Colon (tissue), 2 donors: ENCODE measurements around the gene RNF141.

Experiments
- FAIRE-seq: peaks from 2 replicates; lab custom pipeline; 2012; peaks lifted over from hg19 to GRCh38; lab: Jason Lieb, UNC
- donor health status: control.
- donor health status: control.

Gene RNF141, protein sequence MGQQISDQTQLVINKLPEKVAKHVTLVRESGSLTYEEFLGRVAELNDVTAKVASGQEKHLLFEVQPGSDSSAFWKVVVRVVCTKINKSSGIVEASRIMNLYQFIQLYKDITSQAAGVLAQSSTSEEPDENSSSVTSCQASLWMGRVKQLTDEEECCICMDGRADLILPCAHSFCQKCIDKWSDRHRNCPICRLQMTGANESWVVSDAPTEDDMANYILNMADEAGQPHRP

DNA sequence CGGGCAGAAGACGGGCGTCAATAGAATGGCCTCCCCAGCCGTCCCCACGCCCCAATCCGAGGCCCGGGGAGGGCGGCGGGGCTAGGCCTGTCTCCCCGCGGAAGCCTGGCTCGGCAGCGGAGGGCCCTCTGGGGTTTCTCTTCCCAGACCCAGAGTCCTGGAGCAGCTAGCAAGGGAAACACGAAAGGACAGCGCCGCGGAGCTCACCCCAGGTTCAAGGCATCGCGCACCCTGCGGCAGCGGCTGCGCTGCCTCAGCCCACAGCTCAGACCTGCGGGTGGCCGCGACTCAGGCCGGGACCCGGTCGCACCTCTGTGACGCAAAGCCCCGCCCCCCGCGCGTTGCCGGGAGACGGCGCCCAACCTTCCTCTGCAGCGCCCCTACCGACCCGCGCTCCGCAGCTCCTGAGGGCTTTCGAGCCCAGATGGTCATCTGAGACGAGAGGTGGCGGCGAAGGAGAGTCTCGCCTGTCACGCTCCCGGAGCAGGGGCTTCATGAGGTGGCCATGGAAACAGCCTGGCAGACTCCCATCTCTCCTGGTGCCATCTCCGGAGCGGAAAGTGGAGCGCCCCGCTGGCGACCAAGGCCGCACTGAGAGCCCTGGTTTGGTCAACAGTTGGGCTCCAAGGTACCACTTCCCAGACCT, at the start of gene RNF141:
RNF141 (minus strand) TSS at position 273 of the 646 bp plus-strand sequence. CDS start 7,029 bp downstream, outside the sequence.
- no peak for FAIRE-seq

DNA sequence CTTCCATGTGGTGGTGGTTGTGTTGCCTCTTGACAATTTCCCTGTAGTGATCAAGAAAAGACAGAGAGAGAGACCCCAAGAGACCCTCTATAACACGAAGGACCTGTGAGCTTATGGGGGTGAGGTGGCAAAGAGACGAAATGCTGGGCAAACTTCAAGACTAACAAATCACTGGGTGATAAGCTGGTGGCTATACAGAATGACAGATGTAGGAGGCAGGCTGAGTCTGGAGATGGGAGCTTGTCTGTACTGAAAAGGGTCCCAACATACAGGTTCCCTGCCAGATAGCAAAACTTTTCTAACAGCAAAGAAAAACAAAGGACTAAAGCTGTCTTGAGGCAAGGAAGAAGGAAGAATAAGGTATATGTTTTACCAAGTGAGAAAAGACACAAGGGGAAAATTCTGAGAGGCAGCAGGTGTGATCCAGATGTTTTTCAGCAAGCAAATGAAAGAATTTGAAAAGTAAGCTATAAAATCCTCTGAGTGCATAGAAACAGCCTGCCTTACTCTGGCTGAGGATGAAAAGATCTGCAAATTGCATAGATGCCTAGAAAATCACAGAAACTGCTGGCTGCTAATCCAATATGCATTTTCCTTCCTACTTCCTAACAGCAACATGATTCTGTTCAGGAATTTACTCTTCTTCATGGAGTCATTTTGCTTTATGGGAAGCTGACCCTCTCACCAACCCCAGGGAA, 49.4 kb upstream of the RNF141 start:
- FAIRE-seq: no peak

DNA sequence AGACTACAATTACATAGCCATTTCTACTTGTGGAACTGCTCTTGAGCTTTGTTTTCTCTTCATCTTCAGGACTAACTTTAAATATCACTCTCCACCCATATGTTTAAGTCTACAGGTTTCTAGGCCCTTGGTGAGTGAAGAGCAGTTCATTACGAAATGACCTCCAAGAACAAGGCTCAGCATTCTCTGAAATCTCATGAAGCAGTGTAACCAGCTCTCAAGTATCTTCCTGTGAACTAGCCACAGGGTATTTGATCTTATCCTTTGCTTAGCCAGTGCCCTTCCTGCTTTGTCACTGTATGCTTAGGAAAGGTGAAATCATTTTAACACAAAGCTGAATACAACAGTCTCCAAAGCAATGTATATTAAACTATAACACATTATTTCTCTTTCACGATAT, 47.9 kb upstream of the RNF141 start:
- no peak for FAIRE-seq

DNA sequence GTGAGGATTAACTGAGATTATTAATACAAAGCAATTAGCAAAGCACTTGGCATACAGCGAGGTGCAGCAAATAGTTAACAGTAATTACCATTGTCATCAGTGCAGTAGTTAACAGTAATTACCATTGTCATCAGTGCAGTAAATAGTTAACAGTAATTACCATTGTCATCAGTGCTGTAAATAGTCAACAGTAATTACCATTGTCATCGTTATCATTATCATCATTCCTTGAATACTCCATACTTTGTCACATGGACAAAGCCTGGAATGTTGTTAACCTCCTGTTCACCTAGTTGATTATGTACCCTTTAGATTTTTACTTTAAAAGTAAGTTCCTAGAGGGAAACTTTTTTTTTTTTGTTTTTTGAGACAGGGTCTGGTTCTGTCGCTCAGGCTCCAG, 47.0 kb upstream of the RNF141 start:
- no peak for FAIRE-seq

DNA sequence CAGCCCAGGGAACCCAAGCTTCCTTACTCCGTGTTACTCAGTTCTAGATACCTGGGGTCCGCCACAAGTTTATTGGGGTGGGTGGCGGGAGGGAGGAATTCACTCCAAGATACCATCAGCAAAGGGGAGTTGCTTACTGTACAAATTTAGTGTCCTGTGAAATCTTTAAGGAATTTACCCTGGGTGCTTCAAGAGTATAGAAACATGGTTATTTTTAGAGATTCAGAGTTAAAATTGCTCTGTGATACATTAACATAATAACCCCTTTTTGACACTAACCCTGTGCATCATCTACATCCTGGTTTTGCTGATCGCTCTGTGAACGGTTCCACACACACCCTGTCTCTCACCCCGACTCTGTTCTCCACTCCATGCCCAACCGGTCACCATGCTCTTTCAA, 46.4 kb upstream of the RNF141 start:
- FAIRE-seq: no peak

DNA sequence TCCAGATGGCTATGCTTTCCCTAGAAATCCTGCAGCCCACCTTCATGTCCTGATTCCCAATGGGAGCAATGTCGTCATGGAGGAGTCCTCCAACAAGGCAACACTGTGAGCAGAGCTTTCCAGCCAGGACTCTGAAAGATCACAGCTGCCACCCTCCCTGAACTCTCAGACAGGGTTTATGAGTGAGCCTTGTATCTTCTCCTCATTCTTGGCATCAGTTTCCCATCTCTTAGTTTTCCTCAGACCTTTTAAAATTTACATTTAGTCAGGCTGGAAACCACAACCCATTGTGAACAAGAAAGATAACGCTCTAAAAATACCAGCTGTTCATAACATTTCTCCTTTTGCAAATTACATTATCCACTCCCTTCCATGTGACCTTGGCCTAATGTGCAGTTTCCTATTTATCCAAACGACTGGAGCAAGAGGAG, 43.1 kb upstream of the RNF141 start:
- FAIRE-seq: no peak

DNA sequence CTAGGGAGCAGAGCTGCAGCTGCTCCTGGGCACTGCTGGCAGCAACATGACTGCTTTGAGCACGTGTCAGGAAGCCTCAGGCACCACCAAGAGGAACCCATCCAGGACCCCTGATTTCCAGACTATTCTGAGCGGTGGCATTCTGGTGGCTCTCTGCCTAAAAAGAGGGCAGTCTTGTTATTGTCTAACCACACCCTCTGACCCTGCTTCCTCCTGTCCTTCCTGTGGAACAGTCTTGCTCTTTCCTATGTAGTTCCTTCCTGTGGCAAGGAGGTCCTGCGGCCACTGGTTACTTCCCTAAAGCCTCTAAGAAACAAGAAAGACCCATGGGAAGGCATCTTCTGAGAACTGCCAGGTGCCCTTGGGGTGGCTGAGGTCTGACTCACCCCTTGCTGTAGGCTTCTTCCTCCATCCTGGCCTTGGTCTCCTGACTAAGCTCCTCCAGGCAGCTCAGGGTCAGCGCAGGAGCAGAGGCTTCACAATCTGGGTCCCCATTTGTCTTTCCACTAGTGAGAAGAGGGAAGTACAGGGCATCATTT, 40.6 kb upstream of the RNF141 start:
- no peak for FAIRE-seq

DNA sequence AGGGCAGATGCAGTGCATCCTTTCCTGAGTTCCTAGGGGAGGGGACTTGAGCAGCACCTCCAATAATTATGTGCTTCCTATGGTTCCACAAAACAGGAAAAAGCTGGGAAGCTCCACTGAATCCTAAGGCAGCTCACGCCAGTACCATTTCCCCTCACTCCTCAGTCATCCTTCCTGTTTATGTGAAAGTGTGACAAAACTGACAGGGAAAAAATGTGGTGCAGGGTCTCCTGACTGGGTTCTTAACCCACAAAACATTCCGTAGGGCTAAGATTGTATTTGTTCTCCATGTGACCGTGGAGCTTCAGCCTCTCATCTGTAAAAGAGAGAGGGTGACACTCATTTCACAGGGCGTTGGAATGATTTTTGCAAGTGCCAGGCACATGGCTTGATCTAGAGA, 39.6 kb upstream of the RNF141 start:
- FAIRE-seq: no peak

DNA sequence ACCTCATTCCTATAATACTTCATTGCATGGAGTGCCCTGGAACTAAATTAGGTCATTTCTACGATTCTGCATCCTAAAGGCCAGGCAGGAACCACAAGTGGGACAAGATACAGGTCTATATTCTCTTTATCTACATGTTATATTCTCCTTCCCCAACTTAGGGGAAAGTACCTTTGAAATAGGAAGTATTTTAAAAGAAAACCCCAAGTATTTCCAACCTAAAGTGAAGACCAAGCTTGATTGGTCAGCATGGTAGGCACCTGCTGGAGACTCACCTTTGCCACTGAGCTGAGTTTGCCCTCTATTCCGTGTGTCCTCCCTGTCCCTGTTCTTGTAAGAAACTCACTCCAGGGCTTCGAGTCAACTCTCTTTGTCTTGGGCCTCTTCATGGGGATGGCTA, 38.7 kb upstream of the RNF141 start:
- FAIRE-seq: no peak

DNA sequence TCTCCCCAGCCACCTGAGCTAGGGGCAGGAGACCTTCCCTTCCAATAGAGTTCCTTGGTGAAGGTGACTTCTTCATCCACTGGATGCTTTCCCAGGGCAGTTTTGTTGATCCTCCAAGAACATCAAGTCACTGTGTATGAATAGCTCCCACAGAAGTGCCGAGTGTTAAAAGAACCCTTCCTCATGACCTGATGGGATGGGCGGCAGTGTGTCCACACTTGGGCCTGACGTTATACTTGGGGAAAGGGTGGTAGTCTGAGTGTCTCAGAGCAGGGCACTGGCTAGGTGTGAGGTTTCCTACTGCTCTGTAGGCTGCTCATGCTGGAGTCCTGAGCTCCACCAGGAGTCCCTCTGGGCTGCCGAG, 35.0 kb upstream of the RNF141 start:
- FAIRE-seq: no peak

DNA sequence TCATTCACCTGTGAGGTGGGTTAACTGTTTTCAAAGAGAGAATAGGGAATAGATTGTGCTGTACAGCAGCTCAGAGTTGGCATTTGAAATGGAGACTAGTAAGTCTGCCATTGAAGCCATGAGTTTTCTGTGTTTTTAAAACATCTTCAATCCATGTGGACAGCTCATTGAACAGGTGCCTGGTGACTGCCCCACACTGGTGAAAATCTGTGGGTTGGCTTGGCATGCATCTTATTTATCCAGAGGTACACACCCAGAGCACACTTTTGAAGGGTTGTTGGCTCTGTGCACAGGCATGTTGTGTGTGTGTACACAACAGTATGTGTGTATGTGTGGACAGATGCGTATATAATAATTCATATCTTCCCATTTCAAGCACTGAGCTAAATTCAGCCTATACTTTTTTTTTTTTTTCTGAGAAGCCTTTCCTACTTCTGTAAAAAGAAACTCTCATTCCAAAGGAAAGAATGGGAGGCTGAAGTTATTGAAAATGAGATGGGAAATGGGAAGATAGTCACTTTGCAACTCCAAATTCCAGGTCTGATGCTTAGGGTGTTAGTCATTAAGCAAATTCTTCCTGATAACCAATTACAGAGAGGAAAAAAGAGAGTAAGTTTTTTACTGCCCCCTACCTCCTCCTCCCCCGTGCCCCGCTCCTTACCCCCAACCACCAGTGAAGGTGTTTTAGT, 34.5 kb upstream of the RNF141 start:
- no peak for FAIRE-seq

DNA sequence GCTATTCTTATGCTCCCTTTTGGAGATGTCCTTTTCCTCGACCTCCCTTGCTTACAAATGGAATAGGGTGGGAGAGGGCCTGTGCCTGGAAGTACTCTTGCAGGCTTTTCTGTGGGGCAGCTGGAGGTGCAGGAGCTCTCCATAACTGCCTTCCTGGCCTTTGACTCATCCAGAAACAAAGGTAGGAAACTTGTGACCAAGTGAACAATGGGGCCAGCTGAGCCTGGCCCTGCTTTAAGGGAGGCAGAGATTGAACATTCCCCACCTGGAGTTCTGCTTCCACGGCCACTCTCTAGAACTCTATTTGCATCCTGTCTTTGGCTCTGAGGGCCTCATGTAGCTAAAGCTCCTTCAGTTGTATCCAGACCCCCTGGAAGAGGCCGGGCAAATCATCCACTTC, 32.6 kb upstream of the RNF141 start:
- FAIRE-seq: no peak

DNA sequence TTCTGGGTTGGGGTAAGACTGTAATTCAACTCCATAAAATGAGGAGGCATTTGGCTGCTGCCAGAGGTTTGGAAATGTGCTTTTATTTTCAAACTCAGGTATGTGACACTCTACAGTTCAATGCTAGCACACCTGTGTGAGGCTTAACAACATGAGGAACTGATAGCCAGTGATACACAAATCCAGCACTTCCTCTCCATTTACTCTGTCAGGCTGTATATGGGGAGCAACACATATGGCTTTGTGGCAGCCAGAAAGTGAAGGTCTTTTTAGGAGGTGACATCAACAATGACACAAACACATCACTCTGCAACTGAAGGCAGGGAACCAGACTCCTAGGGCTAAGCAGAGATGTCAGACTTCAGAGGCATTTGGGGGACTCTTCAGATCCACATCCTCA, 32.0 kb upstream of the RNF141 start:
- FAIRE-seq: no peak

DNA sequence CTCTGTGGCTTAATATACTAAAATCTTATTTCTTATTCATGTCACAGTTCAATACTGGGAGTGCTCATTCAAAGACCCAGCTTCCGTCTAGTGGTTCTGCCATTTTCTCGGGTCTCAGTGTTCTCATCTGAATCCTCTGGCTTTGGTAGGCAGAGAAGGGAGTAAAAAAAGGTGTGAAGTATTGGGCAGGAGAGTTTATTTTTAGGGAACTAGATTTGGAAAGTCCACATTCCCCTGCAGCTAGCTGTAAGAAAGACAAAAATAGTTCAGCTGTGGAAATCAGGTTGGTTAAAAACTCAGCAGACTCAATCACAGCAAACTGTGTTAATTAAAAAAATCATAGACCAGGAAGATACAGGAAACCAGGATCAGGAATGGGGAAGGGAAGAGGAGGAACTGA, 31.5 kb upstream of the RNF141 start:
- FAIRE-seq: no peak

DNA sequence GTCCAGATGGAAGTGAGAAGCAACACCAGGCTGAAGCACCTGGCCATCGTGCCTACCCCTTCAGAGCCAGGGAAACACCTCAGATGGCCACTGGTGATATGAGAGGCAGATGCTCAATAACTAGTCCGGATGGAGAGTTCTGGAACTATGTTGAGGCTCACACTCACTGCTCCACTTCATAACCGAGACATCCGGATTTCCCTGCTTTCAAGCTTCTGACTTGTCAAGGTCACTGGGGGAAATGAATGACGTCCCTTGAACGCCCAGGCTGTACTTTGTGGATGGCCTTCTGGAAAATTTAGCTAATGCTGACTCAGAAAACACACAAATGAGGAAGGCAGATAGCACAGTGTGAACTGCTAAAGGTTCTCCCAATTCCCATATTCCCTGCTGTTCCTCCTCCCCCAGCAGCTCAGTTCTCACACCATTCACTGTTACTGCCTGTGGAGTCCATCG, 27.5 kb upstream of the RNF141 start, which contains the start of gene LYVE1:
LYVE1 (minus strand) TSS at position 180 of the 456 bp plus-strand sequence; CDS start at position 47, 133 bp downstream.
- FAIRE-seq: no peak

DNA sequence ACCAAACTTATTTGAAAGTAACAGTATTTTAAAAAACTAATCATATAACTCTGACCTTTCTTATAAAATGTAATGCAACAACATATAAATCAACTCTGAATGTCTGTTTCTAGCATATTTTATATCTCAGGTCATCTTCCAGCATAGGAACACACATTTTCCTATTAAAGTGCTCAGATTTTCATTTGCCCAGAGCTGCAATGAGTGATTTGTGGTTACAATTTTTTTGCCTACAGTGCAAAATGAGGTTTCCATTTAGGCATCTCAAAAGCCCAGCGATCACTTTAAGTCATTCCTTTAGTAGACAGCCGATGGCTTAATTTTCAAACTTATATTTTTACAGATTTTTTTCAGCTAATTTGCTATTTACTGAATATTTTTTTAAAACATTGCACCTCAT, 26.5 kb upstream of the RNF141 start:
- no peak for FAIRE-seq

DNA sequence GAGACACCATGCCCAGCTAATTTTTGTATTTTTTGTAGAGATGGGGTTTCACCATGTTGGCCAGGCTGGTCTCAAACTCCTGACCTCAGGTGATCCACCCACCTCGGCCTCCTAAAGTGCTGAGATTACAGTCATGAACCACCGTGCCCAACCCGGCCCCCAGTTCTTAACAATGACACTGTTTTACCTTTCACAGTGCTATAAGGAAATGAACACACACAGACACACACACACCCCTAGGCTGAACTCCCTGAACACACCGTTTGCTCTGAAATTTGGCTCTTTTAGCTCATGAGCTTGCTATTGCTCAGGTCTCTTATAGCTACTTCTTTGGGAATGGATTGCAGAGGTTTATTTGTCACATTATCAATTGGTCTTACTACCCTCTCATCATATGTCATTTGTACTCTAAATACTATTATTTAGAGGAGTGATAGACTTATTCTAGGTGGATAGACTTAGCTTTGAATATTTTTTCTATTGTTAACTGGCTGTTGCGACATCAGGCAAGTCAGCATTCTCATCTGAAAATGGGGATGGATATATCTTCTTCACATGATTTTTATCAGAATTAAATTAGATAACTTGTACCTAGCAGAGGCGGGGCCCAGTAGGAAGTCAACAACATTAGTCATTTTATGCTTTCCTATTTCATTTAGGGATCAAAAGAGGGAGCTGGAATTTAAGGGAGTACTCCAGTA, 25.4 kb upstream of the RNF141 start:
- no peak for FAIRE-seq

DNA sequence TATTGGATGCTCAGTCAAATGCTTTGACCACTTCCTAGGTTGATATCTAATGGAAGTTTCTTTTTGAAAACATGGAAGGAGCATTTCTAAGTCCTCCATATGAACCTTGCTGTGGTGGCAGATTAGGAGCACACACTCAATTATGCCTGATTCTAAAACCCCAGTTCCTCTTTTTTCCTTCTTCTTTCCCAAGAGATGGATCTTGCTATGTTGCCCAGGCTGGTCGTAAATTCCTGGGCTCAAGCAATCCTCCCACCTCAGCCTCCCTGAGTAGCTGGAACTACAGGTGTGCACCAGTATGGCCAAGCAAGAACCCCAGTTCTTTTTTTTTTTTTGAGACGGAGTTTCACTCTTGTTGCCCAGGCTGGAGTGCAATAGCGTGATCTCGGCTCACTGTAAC, 24.5 kb upstream of the RNF141 start:
- FAIRE-seq: no peak

DNA sequence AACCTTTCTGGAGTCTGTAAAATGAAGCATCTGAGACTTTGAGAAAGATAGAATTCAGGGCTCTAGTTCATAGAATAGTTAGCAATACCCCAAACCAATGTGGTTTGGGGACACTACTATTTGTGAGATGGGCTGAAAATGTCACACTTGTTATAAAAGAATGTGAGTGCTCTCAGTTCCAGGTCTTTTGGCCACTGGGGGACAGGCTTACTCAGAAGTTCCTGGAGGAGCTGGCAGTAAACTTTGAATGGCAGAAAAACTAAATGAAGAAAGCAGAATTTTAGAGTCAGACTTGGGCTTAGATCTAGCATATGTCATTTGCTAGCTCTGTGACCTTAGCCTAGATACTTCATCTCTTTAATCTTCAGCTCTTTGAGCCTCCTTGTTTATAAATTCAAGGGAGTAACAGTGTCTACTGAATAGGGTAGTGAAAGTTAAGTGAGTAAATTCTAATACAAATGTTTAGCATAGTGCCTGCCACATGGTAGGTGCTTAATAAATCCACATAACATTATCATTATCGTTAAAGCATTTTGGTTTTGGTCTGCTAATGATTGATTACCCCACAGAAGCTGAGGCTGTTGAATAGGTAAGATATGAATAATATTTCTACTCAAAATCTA, 23.8 kb upstream of the RNF141 start:
- no peak for FAIRE-seq

DNA sequence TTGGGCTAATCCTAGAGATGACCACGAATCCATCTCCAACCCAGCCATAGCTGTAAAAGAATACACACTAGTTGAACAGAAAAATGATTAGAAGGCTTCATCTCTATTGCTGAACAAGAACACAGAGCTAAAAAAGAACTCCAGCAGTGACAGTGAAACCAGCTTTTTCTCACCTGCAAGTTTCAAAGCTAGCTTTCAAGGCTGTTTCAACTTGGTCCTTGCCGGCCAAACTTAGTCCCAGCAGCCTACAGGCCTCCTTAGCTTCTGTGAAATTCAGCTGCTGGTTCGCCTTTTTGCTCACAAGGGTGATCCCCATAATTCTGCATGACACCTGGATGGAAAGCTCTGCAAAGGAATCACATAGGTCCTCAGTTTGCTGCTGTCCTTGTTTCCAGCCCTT, 23.0 kb upstream of the RNF141 start:
- FAIRE-seq: no peak

DNA sequence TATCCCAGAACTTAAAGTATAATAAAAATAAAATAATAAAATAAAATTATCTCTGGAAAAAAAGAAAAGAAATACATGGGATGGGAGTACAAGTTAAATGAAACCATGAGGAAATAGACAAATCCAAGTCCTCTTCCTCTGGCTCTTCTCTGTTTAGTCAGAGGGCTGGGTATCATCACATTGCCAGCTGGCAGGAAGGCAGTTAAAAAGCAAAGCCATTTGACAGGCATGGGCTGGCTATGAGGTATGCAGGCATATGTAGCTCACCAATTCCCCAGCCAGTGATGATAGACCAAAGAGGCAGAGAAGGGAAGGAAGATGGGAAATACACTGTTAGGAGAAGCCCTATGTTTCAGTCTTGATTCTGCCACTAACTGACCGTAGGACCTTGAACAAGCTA, 21.0 kb upstream of the RNF141 start:
- FAIRE-seq: no peak
